Trophoblast cell (in vitro differentiated cells and primary cell): ENCODE measurements around the gene PTGS1. TPM values are rescaled to one million over a fixed set of nuclear protein-coding genes. Genes with fewer than 3 reads are reported as not detected.
"Not testable (repeated sequence)": the region's sequence is repeated elsewhere in the genome, so short reads cannot be mapped to it uniquely, and the experiment has no call there.

ENCODE experiments used
- DNase-seq, 2 donors: peaks; one replicate each; pipeline ENCODE4 v3.0.0-alpha.2; 2016
- H2AFZ ChIP-seq: 2 replicates; pipeline ENCODE4 v1.6.1; 2013; ENCODE audit warnings: low read length, moderate library complexity, mild to moderate bottlenecking; ENCODE audit not compliant: insufficient read depth, poor library complexity
- H2AK5ac ChIP-seq: 2 replicates; pipeline ENCODE4 v1.6.1; 2013; ENCODE audit warnings: mild to moderate bottlenecking, low read length
- H2BK120ac ChIP-seq: 2 replicates; pipeline ENCODE4 v1.6.1; 2013; ENCODE audit warnings: low read length, mild to moderate bottlenecking, moderate library complexity; ENCODE audit not compliant: insufficient read depth, poor library complexity
- H2BK12ac ChIP-seq: 2 replicates; pipeline ENCODE4 v1.6.1; 2013; ENCODE audit warnings: mild to moderate bottlenecking, low read length, moderate library complexity
- H2BK5ac ChIP-seq: 2 replicates; pipeline ENCODE4 v1.6.1; 2013; ENCODE audit warnings: low read length, low read depth, moderate library complexity, mild to moderate bottlenecking; ENCODE audit not compliant: poor library complexity
- H3K14ac ChIP-seq: 2 replicates; pipeline ENCODE4 v1.6.1; 2013; ENCODE audit warnings: mild to moderate bottlenecking, low read length
- H3K18ac ChIP-seq: 2 replicates; pipeline ENCODE4 v1.6.1; 2013; ENCODE audit warnings: mild to moderate bottlenecking, low read length
- H3K23ac ChIP-seq: 2 replicates; pipeline ENCODE4 v1.6.1; 2013; ENCODE audit warnings: low read length
- H3K27ac ChIP-seq: 2 replicates; pipeline ENCODE4 v1.5.1; 2013; ENCODE audit warnings: low read depth, mild to moderate bottlenecking, inconsistent platforms, low read length, moderate library complexity
- H3K27me3 ChIP-seq: 2 replicates; pipeline ENCODE4 v1.6.1; 2013; ENCODE audit warnings: inconsistent platforms, mild to moderate bottlenecking, low read length, moderate library complexity; ENCODE audit not compliant: insufficient read depth
- H3K36me3 ChIP-seq, 2 experiments: 1 replicate in 1 of 2; 2 replicates in 1 of 2; pipeline ENCODE4 v1.6.1; 2013; ENCODE audit warnings: low read length in 2 of 2, mild to moderate bottlenecking in 2 of 2, moderate library complexity in 1 of 2; ENCODE audit not compliant: insufficient read depth in 2 of 2, control insufficient read depth in 1 of 2
- H3K4ac ChIP-seq: 2 replicates; pipeline ENCODE4 v1.6.1; 2013; ENCODE audit warnings: low read depth, mild to moderate bottlenecking, low read length, moderate library complexity
- H3K4me1 ChIP-seq, 2 experiments: 1 replicate in 1 of 2; 2 replicates in 1 of 2; pipeline ENCODE4 v1.6.1; 2013; ENCODE audit warnings: low read length in 2 of 2, mild to moderate bottlenecking in 2 of 2, moderate library complexity in 1 of 2; ENCODE audit not compliant: insufficient read depth in 2 of 2, control insufficient read depth in 1 of 2
- H3K4me2 ChIP-seq: 2 replicates; pipeline ENCODE4 v1.6.1; 2013; ENCODE audit warnings: inconsistent platforms, mild to moderate bottlenecking, low read length, moderate library complexity
- H3K4me3 ChIP-seq: 2 replicates; pipeline ENCODE4 v1.5.1; 2013; ENCODE audit warnings: mild to moderate bottlenecking, low read depth, low read length, inconsistent platforms
- H3K79me1 ChIP-seq: one replicate; pipeline ENCODE4 v1.6.1; 2013; ENCODE audit warnings: low read length
- H3K79me2 ChIP-seq: 2 replicates; pipeline ENCODE4 v1.6.1; 2013; ENCODE audit warnings: low read length, mild to moderate bottlenecking; ENCODE audit not compliant: control insufficient read depth, insufficient read depth, poor library complexity
- H3K9ac ChIP-seq: 2 replicates; pipeline ENCODE4 v1.6.1; 2013; ENCODE audit warnings: mild to moderate bottlenecking, low read length
- H3K9me3 ChIP-seq: 2 replicates; pipeline ENCODE4 v1.6.1; 2013; ENCODE audit warnings: low read depth, mild to moderate bottlenecking, control low read depth, inconsistent platforms, low read length; ENCODE audit not compliant: insufficient read depth
- H4K12ac ChIP-seq: 2 replicates; pipeline ENCODE4 v1.6.1; 2013; ENCODE audit warnings: low read depth, mild to moderate bottlenecking, low read length, moderate library complexity
- H4K8ac ChIP-seq: 2 replicates; pipeline ENCODE4 v1.6.1; 2013; ENCODE audit warnings: low read depth, mild to moderate bottlenecking, low read length, moderate library complexity
- H4K91ac ChIP-seq: one replicate; pipeline ENCODE4 v1.6.1; 2013; ENCODE audit warnings: low read depth, mild to moderate bottlenecking, low read length, moderate library complexity
- WGBS: extraction: QIAGEN DNeasy Blood & Tissue Kit; methylation state at CpG from one replicate; pipeline ENCODE4 v1.1.7; 2013; ENCODE audit warnings: missing lambda C conversion rate; ENCODE audit not compliant: insufficient read length, insufficient coverage; ENCODE audit errors: extremely low coverage; 5-methylcytosine and 5-hydroxymethylcytosine counted together
- polyA plus RNA-seq: library from polyadenylated mRNA; stranded (reverse); fragments of 200-250 nt; gene quantifications from 2 replicates; pipeline ENCODE4 v1.2.3, GENCODE V29; 2013

PTGS1 gene
- polyA plus RNA-seq = 0.01 TPM in 1 of 2 replicates, not detected in the other

DNA sequence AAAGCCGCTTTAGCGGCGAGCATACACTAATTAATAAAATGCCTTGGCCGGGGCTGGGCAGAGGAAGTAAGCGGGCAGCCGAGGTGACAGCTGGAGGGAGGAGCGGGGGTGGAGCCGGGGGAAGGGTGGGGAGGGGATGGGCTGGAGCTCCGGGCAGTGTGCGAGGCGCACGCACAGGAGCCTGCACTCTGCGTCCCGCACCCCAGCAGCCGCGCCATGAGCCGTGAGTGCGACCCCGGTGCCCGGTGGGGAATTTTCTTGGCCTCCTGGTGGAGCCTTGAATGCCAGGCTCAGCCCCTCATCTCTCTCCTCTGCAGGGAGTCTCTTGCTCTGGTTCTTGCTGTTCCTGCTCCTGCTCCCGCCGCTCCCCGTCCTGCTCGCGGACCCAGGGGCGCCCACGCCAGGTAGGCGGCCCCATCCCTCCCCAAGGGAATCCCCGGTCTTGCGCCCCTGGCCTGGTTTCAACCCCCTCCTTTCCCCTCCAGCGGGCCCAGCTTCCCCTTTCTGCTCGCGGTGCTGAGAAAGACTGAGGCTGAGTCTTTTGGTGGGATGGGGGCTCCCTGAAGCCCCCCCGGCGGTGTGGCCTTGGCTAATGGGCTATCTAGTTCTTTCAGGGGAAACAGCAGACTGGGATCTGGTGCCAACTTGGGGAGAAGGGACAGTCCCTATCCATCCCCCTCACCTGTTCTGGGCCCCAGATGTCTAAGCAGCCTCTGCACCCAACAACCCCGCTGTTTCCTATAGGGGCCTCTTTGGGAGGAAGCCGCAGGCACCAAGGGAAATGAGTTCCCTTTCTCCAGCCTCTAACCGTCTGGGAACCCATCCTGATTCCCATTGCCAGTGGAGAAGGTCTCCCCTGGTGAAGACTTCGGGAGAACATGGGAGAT is at the start of gene PTGS1:
Gene PTGS1, plus strand, starts transcription at position 156 of the 887 bp plus-strand sequence. Its CDS starts 61 bp downstream, at position 217.
- no CpG with 5 or more reads among the region's 39 CpGs for WGBS
- peaks cover 0 to 4% of the 10 kb centered on the region in 2 experiments for H3K4me1 ChIP-seq
- H3K23ac ChIP-seq = no peak within 1 kb of the TSS
- H3K4me3 ChIP-seq = no peak within 1 kb of the TSS
- H2AK5ac ChIP-seq = no peak within 1 kb of the TSS
- H4K12ac ChIP-seq = no peak within 1 kb of the TSS
- no peak within 1 kb of the TSS for H4K91ac ChIP-seq
- H2BK12ac ChIP-seq = no peak within 1 kb of the TSS
- peaks cover 23% of the 10 kb centered on the region for H3K27me3 ChIP-seq
- no peak within 1 kb of the TSS for H3K9ac ChIP-seq
- no peak within 1 kb of the TSS for H3K14ac ChIP-seq
- no peaks in the 10 kb centered on the region for H3K79me2 ChIP-seq
- H3K27ac ChIP-seq = no peak within 1 kb of the TSS
- no peak within 1 kb of the TSS for H3K4me2 ChIP-seq
- H3K79me1 ChIP-seq = no peaks in the 10 kb centered on the region
- H3K36me3 ChIP-seq = no peaks in the 10 kb centered on the region
- no peak within 1 kb of the TSS for H3K4ac ChIP-seq
- no peak within 1 kb of the TSS for H4K8ac ChIP-seq
- no peak within 1 kb of the TSS for H2AFZ ChIP-seq
- H2BK120ac ChIP-seq = no peak within 1 kb of the TSS
- DNase-seq = no peak
- H2BK5ac ChIP-seq = no peak within 1 kb of the TSS
- no peak within 1 kb of the TSS for H3K18ac ChIP-seq
- H3K9me3 ChIP-seq = peaks cover 4% of the 10 kb centered on the region

DNA sequence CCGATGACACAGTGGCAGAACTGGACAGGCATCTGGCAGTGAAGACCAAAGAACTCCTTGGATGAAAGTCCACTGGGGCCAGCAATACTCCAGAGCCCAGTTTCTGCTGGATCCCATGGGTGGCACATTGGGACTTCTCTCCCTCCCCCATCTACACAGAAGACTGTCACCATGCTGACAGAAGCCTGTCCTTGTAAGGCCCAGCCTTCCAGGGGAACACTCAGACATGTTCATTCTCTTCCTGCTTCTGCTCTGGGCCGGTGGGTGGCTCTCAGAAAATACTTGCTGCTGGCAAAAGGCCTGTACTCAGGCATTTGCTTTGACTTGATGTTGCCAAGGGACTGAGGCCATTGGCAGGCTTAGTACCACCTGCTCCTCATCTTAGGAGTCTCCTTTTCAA is 48.3 kb upstream of the PTGS1 start:
- H2AFZ ChIP-seq = no peak overlapping the region
- no CpG with 5 or more reads among the region's 2 CpGs for WGBS
- no peak for DNase-seq

DNA sequence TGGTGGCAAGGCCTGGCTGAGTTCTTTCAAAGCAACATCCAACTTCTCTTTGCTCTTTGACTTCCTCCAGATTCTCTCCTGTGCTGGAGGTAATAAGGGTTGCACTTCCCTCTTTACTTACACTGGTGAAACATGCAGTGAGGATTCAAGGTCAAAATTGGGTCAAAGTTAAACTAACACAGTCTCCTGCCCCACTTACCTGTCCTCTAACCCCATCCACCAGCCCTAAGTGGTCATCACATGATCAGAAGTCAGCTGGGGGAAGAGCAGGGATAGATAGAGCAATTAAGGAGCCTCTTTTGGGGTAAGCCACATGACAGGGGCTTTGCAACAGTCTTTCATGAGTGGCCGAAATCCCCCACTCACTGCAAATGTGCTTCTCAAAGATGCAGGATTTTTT is 46.2 kb upstream of the PTGS1 start:
- not testable (repeated sequence) for H2BK120ac ChIP-seq, H3K23ac ChIP-seq, H3K9ac ChIP-seq, H2AK5ac ChIP-seq, H2BK5ac ChIP-seq, H3K27ac ChIP-seq, H2BK12ac ChIP-seq, H3K4me1 ChIP-seq, H4K12ac ChIP-seq, H3K4me3 ChIP-seq, H3K4ac ChIP-seq, H3K27me3 ChIP-seq, H2AFZ ChIP-seq, H3K18ac ChIP-seq, H3K4me2 ChIP-seq, DNase-seq, H4K8ac ChIP-seq, H3K79me2 ChIP-seq, H3K79me1 ChIP-seq, H4K91ac ChIP-seq, H3K9me3 ChIP-seq, H3K14ac ChIP-seq
- H3K36me3 ChIP-seq = peaks cover 10 to 18% of the 10 kb centered on the region in 2 experiments
- no CpG with 5 or more reads among the region's 1 CpG for WGBS

More for the DNA sequence above, 48.3 kb upstream of the PTGS1 start:
- Histone ChIP-seq H4K12ac (peak overlapping the region; percentile 36), H3K18ac (no peak overlapping the region), H3K4me1 (no peaks in the 10 kb centered on the region), H4K91ac (no peak overlapping the region), H3K4me3 (no peak overlapping the region), H3K9ac (no peak overlapping the region), H2BK5ac (no peak overlapping the region), H4K8ac (no peak overlapping the region), H3K27ac (no peak overlapping the region), H2BK120ac (no peak overlapping the region), H3K36me3 (peaks cover 12 to 18% of the 10 kb centered on the region in 2 experiments), H3K79me1 (no peaks in the 10 kb centered on the region), H2BK12ac (no peak overlapping the region), H3K9me3 (no peaks in the 10 kb centered on the region), H3K14ac (no peak overlapping the region), H3K4ac (no peak overlapping the region), H2AK5ac (no peak overlapping the region), H3K4me2 (no peak overlapping the region), H3K27me3 (no peaks in the 10 kb centered on the region), H3K23ac (no peak overlapping the region), H3K79me2 (no peaks in the 10 kb centered on the region)

DNA sequence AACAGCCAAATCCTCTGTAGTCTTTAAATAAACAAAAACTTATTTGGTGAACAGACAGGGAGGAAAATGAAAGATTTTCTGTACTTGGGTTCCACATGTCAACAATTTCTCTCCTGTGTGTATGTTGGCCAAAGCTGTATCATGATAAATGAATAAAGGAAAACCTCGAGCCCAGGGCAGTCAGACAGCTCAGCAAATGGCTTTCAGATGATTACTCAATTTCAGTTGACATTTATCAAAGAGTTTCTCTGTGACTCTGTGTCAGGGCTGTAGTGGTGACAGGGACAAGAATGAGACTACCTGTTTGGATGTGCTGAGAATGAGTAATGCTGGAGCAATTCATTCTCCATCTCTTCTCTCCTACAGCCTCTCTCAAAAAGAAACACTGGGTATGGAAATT is 45.7 kb upstream of the PTGS1 start:
- H3K4me2 ChIP-seq = no peak overlapping the region
- H4K8ac ChIP-seq = no peak overlapping the region
- H3K9me3 ChIP-seq = no peaks in the 10 kb centered on the region
- no peak overlapping the region for H3K27ac ChIP-seq
- H4K91ac ChIP-seq = no peak overlapping the region
- no peak overlapping the region for H2BK120ac ChIP-seq
- no peaks in the 10 kb centered on the region for H3K79me2 ChIP-seq
- no peak overlapping the region for H3K4ac ChIP-seq
- H3K14ac ChIP-seq = no peak overlapping the region
- H3K36me3 ChIP-seq = peaks cover 8 to 18% of the 10 kb centered on the region in 2 experiments
- no peaks in the 10 kb centered on the region for H3K27me3 ChIP-seq
- no peaks in the 10 kb centered on the region for H3K4me1 ChIP-seq
- no peak overlapping the region for H4K12ac ChIP-seq
- H3K18ac ChIP-seq = no peak overlapping the region
- peak in 1 of 2 donors; percentile 53 for DNase-seq
- no peak overlapping the region for H3K9ac ChIP-seq
- no peak overlapping the region for H2BK12ac ChIP-seq
- no peak overlapping the region for H2AK5ac ChIP-seq
- no peak overlapping the region for H3K4me3 ChIP-seq
- H3K79me1 ChIP-seq = no peaks in the 10 kb centered on the region
- H2BK5ac ChIP-seq = no peak overlapping the region
- no peak overlapping the region for H3K23ac ChIP-seq
- H2AFZ ChIP-seq = no peak overlapping the region
- WGBS = no CpG with 5 or more reads among the region's 1 CpG
